ENCODE measurements around the gene TAF5L.

DNA sequence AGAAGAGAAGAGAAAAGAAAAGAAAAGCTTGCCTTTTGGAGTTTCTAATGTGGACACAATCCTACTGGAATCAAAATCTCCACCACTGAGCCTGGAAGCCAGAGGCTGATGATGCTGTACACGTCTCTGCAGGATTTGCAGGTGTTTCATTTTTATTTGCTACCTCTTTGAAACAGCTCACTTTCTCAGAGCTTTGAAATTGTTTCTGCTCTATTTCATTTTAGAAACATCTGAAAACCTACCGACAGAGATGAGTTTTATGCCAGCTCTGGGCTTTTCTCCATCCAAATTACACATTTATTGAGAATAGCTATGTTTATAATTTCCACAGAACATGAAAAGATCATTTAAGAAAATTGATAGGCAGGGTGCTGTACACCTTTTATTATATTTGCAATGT lies 46.3 kb upstream of the TAF5L start:
- TF ChIP-seq, protein P1, sequence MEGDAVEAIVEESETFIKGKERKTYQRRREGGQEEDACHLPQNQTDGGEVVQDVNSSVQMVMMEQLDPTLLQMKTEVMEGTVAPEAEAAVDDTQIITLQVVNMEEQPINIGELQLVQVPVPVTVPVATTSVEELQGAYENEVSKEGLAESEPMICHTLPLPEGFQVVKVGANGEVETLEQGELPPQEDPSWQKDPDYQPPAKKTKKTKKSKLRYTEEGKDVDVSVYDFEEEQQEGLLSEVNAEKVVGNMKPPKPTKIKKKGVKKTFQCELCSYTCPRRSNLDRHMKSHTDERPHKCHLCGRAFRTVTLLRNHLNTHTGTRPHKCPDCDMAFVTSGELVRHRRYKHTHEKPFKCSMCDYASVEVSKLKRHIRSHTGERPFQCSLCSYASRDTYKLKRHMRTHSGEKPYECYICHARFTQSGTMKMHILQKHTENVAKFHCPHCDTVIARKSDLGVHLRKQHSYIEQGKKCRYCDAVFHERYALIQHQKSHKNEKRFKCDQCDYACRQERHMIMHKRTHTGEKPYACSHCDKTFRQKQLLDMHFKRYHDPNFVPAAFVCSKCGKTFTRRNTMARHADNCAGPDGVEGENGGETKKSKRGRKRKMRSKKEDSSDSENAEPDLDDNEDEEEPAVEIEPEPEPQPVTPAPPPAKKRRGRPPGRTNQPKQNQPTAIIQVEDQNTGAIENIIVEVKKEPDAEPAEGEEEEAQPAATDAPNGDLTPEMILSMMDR (conservative IDR thresholded peaks at IDR 0.05; ENCODE audit: low read depth, low read length): no peak
- TF ChIP-seq MAFK (IDR thresholded peaks at IDR 0.05; ENCODE audit: low read depth, low read length) (no peak), RAD21 (IDR thresholded peaks at IDR 0.05; ENCODE audit: low read length) (no peak), CEBPB (IDR thresholded peaks at IDR 0.05; ENCODE audit: low read depth, low read length) (no peak), POLR2A (IDR thresholded peaks at IDR 0.05; ENCODE audit: low read depth, low read length) (no peak), BHLHE40 (IDR thresholded peaks at IDR 0.05; ENCODE audit: low read depth, low read length) (no peak), FOS (IDR thresholded peaks at IDR 0.05; ENCODE audit: low read depth, low read length) (no peak), MXI1 (IDR thresholded peaks at IDR 0.05; ENCODE audit: borderline replicate concordance, low read depth, low read length) (no peak), MAZ (IDR thresholded peaks at IDR 0.05; ENCODE audit: borderline replicate concordance, low read depth, low read length) (no peak), CHD1 (IDR thresholded peaks at IDR 0.05; ENCODE audit: low read depth, low read length) (no peak), RFX5 (IDR thresholded peaks at IDR 0.05; ENCODE audit: low read depth, low read length) (no peak), NFE2L2 (IDR thresholded peaks at IDR 0.05; ENCODE audit: low read depth, low read length) (no peak)
